HUES48 (cell line): ENCODE data around the gene TSPOAP1.

Experiments used
- H3K27ac ChIP-seq: one replicate; pipeline ENCODE4 v1.7.0; 2013; ENCODE audit warnings: low read depth, low read length, inconsistent platforms
- H3K27me3 ChIP-seq: 2 replicates; pipeline ENCODE4 v1.6.1; 2013; ENCODE audit warnings: mild to moderate bottlenecking, low read length; ENCODE audit not compliant: control insufficient read depth, insufficient read depth
- H3K36me3 ChIP-seq: 2 replicates; pipeline ENCODE4 v1.6.1; 2013; ENCODE audit warnings: low read length; ENCODE audit not compliant: control insufficient read depth, insufficient read depth
- H3K4me1 ChIP-seq: 2 replicates; pipeline ENCODE4 v1.6.1; 2013; ENCODE audit warnings: mild to moderate bottlenecking, low read length; ENCODE audit not compliant: control insufficient read depth, insufficient read depth
- H3K4me3 ChIP-seq: 2 replicates; pipeline ENCODE4 v1.5.1; 2013; ENCODE audit warnings: mild to moderate bottlenecking, low read depth, low read length
- H3K9ac ChIP-seq: 2 replicates; pipeline ENCODE4 v1.6.1; 2013; ENCODE audit warnings: mild to moderate bottlenecking, low read depth, low read length, moderate library complexity
- H3K9me3 ChIP-seq: 2 replicates; pipeline ENCODE4 v1.6.1; 2013; ENCODE audit warnings: low read length; ENCODE audit not compliant: control insufficient read depth, insufficient read depth

TSPOAP1 gene

GRCh38 chr17:58325976-58326468 is 2.6 kb downstream of the TSPOAP1 start:
- Histone ChIP-seq H3K36me3 (no peaks in the 10 kb centered on the region), H3K4me3 (no peak overlapping the region), H3K9me3 (no peaks in the 10 kb centered on the region), H3K27me3 (peaks cover 27% of the 10 kb centered on the region), H3K27ac (no peak overlapping the region), H3K9ac (no peak overlapping the region), H3K4me1 (peaks cover 24% of the 10 kb centered on the region)

- H3K9ac ChIP-seq, result no peak overlapping the region
- no peak overlapping the region for H3K4me3 ChIP-seq
- H3K27ac ChIP-seq, result no peak overlapping the region
- peaks cover 22% of the 10 kb centered on the region for H3K4me1 ChIP-seq
- H3K36me3 ChIP-seq, result no peaks in the 10 kb centered on the region
- peaks cover 27% of the 10 kb centered on the region for H3K27me3 ChIP-seq
- H3K9me3 ChIP-seq, result no peaks in the 10 kb centered on the region
Measured at GRCh38 chr17:58325289-58325726, 3.3 kb downstream of the TSPOAP1 start.

GRCh38 chr17:58324409-58325288 is 3.9 kb downstream of the TSPOAP1 start:
- Histone ChIP-seq H3K36me3 (no peaks in the 10 kb centered on the region), H3K9me3 (no peaks in the 10 kb centered on the region), H3K27ac (no peak overlapping the region), H3K4me1 (peaks cover 22% of the 10 kb centered on the region), H3K9ac (peak overlapping the region; percentile 57), H3K27me3 (peaks cover 27% of the 10 kb centered on the region), H3K4me3 (peak overlapping the region; percentile 77)

GRCh38 chr17:58324056-58324408 is 4.6 kb downstream of the TSPOAP1 start:
- no peak overlapping the region for H3K27ac ChIP-seq
- H3K9me3 ChIP-seq, result no peaks in the 10 kb centered on the region
- peak overlapping the region; percentile 77 for H3K4me3 ChIP-seq
- H3K27me3 ChIP-seq, result peaks cover 27% of the 10 kb centered on the region
- H3K4me1 ChIP-seq, result peaks cover 19% of the 10 kb centered on the region
- peak overlapping the region; percentile 57; the same call in 1 of the 2 replicates for H3K9ac ChIP-seq
- H3K36me3 ChIP-seq, result no peaks in the 10 kb centered on the region

- Histone ChIP-seq H3K4me3 (peak overlapping the region; percentile 77), H3K9ac (no peak overlapping the region), H3K27ac (no peak overlapping the region), H3K4me1 (peaks cover 16% of the 10 kb centered on the region), H3K27me3 (peaks cover 27% of the 10 kb centered on the region), H3K9me3 (no peaks in the 10 kb centered on the region), H3K36me3 (no peaks in the 10 kb centered on the region)
Measured at GRCh38 chr17:58323366-58324055, 5.1 kb downstream of the TSPOAP1 start.

- Histone ChIP-seq H3K9me3 (no peaks in the 10 kb centered on the region), H3K4me1 (peaks cover 16% of the 10 kb centered on the region), H3K27me3 (peaks cover 27% of the 10 kb centered on the region), H3K27ac (no peak overlapping the region), H3K4me3 (no peak overlapping the region), H3K9ac (no peak overlapping the region), H3K36me3 (no peaks in the 10 kb centered on the region)
Measured at GRCh38 chr17:58322581-58323185, 5.9 kb downstream of the TSPOAP1 start.

- Histone ChIP-seq H3K9ac (no peak overlapping the region), H3K9me3 (no peaks in the 10 kb centered on the region), H3K4me1 (peaks cover 16% of the 10 kb centered on the region), H3K4me3 (no peak overlapping the region), H3K27me3 (peaks cover 27% of the 10 kb centered on the region), H3K36me3 (no peaks in the 10 kb centered on the region), H3K27ac (no peak overlapping the region)
Measured at GRCh38 chr17:58321571-58322525, 6.7 kb downstream of the TSPOAP1 start.

- Histone ChIP-seq H3K4me3 (no peak overlapping the region), H3K4me1 (peaks cover 15% of the 10 kb centered on the region), H3K36me3 (no peaks in the 10 kb centered on the region), H3K9ac (no peak overlapping the region), H3K27ac (no peak overlapping the region), H3K9me3 (no peaks in the 10 kb centered on the region), H3K27me3 (peaks cover 27% of the 10 kb centered on the region)
Measured at GRCh38 chr17:58320570-58321323, 7.8 kb downstream of the TSPOAP1 start.

GRCh38 chr17:58320163-58320558 is 8.4 kb downstream of the TSPOAP1 start:
- H3K36me3 ChIP-seq, result no peaks in the 10 kb centered on the region
- H3K4me1 ChIP-seq, result peaks cover 11% of the 10 kb centered on the region
- H3K4me3 ChIP-seq, result no peak overlapping the region
- H3K27ac ChIP-seq, result no peak overlapping the region
- no peak overlapping the region for H3K9ac ChIP-seq
- peaks cover 26% of the 10 kb centered on the region for H3K27me3 ChIP-seq
- H3K9me3 ChIP-seq, result no peaks in the 10 kb centered on the region
